SK-N-DZ (cell line): ENCODE data around the gene IL4I1.

Source experiments
- DNase-seq: peaks from one replicate; pipeline ENCODE4 v3.0.0-alpha.2; 2015; ENCODE audit warnings: low spot score
- small RNA-seq, 2 experiments: library from RNA; depleted of rRNA; stranded (forward); fragments of <200 nt; gene quantifications; one replicate each; pipeline ENCODE3, GENCODE V24; 2014

IL4I1 gene

DNA sequence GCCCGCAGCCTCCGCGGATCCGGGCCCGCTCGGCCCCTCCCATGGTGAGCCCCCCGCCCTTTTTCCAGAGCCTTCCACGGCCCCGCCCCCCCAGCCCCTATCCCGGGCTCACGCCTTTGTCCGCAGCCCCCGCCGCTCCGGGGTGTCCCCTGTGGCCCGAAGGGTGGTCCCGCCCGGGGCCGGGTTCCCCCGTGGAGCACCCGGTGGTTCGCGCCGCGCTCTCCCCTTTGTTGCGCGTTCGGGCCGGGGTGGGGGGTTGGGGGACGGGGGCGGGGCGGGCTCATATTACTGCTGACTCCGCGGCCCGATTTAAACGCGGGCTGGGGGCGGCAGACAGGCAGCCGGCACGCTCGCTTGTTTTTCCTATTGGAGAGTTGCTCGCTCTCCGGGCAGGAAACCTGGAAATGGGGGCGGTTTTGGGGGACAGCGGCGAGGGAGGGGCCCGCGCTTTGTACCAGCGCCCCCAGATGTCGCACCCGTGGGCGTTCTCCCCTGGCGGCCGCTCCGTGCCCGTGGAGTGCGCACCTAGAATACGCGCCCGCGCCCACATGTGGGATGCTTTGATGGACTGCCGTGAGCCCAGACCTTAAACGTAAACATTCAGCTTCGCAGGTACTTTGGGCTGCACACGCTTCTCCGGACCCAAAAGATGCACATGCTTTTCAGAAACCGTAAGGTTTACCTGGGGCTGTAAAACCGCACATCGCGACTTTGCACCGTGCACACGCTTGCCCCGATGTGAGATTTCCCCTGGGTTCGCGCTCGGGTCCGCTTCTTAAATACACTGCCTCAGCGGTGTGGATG is 45.0 kb downstream of the IL4I1 start:
- DNase-seq: no peak

DNA sequence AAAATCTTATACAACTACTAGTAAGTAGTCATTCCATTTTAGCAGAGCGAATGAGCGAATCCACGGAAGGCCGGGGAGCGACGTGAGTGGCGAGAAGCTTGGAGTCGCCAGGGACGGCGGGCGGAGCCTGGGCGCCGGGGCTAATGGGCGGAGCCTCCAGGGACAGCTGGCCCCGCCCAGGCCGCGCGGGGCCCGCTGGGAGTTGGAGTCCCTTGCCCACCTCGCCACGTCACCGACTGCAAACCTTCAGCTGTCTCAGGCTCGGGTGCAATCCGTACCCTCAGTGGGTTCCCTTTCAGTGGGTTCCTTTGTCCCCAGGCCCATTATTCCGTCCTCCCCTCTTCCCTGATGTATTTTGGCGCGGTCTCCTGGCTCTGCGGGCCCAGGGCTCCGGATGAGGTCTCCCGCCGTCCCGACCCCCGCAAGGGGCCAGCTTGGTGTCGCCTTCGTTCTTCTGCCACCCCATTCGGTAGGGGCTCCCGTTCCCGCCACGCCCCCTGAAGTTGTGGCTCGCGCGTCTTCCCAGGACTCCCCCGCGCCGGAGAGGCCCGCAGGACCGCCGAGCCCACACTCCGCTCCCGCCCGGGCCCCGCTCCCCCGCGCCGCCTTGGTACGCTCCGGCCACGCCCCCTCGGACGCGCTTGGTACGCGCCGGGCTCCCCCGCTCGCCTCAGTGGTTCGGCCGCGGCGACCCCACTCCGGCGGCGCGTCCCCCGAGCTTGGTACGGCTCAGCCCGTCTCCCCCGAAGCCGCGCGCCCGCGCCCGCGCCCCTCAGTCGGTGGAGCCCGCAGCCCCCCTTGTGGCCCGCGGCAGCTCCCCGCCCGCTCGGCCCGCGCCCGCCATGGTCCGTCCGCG is 46.0 kb downstream of the IL4I1 start, which contains the start of gene PTOV1:
PTOV1 (plus strand) TSS at position 673 of the 856 bp plus-strand sequence.
- DNase-seq: peak; percentile 88

DNA sequence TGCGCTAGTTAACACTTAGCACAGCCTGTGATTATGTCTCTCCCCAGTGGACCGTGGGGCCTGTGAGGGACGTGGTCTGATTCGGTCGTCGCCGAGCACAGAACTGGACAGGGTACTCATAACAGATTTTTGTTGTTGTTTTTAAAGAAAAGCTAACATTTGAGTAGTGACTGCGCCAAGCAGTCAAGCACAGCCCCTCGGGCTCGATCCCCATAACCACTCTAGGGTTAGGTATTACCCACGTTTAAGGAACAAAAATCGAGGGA is 46.5 kb downstream of the IL4I1 start:
- no peak for DNase-seq

DNA sequence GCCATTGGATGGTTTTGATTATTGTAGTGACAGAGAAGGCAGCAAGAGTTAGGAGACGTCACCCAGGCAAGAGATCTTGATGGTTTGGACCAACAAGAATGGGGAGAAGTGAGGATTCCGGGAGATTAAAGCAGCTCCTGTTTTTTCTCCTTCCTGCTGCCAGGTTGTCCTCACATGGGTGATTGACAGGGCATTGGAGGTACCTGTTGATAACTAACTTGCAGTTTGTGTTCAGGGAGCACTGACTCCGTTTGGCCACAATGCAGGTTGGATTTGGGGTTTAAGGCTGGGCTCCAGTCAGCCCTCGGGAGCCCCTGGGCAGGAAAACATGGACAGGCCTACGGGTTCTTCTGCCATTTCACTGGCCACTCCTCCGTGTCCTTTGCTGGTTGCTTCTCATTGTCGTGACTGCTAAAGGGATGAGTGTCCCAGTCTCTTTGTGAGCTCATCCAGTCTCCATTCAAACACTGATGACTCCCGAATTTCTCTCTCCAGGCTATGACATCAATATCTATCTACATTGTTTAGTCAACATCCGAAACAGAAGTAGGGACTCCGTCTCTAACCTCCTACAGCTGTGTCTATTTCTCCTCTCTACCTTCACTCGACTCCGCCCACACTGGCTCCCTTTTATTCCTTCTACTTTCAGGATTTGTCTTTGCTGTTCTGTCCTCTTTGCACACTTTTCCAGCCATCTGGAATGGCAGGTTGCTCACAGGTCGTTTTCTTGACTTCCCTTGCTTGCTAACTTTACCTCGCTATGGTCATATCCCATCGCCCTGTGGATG is 47.1 kb downstream of the IL4I1 start:
- no peak for DNase-seq

DNA sequence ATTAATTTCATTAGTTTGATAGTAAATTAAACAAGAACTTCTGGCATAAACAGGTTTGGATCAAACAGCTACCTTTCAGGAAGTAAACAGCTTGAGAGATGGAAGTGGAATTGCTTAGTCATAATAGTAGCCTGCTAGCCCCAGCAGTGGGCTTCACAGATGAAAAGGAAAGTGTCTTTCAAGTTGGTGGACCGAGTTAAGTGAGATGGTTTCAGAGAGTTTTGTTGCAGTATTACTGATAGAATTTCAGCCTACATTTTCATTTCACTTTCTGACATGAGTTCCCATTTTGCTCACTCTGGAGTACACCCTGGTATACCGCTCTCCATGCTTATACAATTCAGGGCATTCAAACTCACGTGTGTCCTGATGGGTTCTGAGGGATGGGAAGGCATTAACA is 47.7 kb downstream of the IL4I1 start:
- no peak for DNase-seq

DNA sequence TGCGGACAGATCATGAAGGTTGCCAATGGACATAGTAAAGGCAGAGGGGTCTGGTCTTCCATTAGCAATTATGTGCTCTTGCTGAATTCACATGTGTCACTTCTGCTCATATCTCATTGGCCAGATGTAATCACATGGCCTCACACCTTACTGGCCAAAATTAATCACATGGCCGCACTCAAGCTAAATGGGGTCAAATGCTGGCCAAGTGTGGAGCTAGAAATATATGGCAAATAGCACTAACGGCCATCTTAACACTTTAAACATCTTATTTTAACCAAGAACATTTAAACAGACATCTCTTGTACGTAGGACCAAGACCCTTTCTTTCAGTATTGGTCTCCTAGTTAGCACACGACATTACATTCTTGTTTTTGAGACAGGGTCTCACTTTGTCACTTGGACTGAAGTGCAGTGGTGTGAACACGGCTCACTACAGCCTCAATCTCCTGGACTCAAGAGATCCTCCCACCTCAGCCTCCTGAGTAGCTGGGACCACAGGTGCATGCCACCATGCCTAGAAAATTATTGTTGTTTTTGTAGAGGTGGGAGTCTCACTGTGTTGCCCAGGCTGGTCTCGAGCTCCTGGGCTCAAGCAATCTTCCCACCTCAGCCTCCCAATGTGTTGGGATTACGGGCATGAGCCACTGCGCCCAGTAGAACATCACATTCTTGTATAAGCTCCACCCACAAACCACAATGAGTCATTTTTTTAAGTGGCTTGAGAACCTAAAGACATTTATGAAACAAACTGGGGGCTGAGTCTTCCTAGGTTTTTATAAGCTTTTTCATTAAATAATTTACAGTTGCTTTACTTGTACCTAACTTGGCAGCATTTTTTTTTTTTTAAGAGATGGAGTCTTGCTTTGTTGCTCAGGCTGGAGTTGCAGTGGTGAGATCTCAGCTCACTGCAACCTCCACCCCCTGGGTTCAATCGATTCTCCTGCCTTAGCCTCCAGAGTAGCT is 48.7 kb downstream of the IL4I1 start:
- DNase-seq: no peak

DNA sequence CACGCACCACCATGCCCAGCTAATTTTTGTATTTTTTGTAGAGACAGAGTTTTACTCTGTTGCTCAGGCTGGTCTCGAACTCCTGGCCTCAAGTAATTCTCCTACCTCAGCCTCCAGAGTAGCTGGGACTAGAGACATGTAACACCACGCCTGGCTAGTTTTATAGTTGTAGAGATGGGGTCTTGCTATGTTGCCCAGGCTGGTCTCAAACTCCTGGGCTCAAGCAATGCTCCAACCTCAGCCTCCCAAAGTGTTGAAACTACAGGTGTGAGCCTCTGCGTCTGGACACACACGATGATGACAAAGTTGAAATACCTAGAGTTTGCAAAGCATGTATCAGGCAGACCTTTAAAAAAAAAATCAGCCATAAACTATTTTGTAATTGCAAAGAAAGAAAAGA is 50.3 kb downstream of the IL4I1 start:
- no peak for DNase-seq

DNA sequence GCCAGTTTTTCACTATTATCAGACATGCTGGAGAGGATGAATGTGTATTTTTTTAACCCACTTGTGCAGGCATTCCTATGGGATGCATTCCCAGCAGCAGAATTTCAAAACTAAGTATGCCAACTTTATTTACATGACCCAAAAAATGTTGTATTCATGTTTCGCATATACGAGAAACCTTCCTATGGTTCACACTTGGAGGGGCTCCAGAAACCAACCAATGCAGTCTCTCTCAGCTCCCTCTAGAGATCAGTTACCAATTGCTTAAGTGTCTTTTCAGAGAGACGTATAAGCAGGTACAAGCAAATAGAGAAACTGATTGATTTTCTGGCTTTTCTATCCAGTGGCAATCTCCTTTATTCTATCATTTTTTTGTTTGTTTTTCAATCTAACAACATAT is 51.3 kb downstream of the IL4I1 start:
- no peak for DNase-seq

DNA sequence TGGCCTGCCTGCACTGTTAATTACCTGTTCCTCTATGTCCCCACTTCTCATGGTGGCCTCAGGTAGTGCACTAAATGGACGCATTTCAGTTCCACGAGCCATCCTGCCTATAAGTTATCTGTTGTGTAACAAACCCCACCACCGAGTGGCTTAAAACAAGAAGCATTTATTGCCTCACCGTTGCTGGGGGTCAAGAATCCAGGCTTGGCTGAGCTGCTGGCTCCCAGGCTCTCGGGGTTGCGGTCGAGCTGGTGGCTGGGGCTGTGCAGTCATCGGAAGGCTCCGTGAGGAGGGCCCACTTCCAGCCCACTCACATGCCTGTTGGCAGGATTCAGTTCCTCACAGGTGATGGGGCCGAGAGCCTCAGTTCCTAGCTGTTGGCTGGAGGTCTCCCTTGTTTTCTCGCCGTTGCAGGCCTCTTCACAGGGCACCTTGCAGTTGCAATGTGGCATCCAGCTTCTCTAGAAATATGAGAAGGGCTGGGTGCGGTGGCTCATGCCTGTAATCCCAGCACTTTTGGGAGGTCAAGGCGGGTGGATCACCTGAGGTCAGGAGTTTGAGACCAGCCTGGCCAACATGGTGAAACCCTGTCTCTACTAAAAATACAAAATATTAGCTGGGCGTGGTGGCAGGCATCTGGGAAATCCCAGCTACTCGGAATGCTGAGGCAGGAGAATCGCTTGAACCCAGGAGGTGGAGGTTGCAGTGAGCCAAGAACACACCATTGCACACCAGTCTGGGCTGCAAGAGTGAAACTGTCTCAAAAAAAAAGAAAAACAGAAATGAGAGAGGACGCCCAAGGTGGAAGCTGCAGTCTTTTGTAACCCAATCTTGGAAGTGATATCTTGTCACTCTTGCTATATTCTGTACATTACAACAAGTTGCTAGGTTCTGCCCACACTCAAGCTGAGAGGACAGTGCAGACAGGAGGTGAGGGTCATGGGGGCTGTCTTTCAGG is 52.3 kb downstream of the IL4I1 start:
- DNase-seq: no peak

DNA sequence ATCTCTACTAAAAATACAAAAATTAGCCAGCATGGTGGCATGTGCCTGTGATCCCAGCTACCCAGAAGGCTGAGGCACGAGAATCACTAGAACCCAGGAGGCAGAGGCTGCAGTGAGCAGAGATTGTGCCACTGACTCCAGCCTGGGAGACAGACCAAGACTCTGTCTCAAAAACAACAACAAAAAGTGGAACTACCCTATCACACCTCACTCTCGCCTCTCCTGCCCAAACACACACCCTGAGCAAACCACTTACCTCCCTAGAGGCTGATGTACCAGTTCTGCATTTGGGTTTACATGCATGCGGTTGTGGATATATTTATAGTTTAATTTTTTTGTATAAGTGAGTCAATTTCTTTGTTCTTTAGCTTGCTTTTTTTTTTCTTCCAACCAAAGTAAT is 53.4 kb downstream of the IL4I1 start:
- DNase-seq: no peak

DNA sequence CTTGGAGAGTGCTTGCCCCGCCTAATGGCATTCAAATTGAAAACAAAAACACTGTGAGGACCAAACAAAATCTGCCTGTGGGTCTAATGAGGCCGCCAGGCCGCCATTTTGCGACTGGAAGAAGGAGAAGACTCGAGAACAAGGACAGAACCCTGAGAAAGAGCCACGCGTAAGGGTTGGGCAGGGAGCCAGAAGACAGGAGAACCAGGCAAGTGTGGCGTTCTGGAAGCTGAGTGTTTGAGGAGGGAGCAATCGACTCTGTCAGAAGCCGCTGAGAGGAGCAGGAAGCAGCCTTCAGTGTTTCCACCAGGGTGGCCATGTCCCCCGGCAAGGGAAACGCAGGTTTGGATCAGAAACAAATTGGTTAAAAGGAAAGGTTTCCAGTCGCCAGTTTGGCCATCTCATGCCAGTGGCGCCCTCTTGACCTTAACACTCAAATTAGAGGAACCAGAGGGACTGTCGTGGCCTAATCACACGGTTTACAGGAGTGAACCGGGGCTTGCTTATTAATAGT is 55.9 kb downstream of the IL4I1 start:
- DNase-seq: no peak

DNA sequence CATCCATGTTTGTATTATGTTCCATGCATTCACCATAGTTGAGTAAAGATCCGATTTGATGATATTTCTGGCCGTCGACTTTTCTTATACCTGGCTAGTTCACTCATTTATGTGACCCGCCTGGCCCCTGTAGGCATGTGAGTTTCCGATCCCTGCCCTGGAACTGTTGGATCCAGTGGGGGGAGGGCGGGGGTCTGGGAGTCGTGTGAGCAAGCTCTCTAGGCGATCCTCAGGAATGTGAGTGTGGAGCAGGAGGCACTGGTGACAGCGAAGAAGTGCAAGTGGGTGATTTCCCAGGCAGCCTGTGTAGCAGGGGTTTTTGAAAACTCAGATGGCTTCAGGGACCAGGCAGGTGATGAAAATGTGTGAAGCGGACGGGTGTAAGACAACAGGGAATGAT is 56.4 kb downstream of the IL4I1 start:
- DNase-seq: no peak

DNA sequence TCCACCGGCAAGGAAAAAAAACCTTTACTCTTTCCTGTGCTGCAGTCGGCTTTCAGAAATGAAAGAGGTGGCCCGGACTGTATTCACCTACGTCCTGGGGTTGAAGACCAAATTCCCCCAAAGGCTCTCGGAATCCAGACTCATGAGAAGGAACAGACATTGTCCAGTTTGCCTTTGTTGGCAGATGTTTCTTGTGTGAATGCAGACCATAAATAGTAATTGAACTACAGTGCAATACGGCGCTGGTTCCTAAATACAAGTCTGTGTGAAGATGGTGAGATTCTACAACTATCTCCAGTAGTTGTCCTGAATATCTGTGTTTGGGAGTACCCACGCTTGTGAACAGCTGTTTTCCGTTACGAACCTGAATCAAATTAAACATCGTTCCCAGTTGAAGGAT is 57.0 kb downstream of the IL4I1 start:
- no peak for DNase-seq

Small RNA genes within 50 kb of the gene (small RNA-seq; reads per million reads assigned to genes)
- gene MIR4749: 0 reads per million in 2 experiments
